HepG2 (cell line): ENCODE measurements around the gene SLC16A3. TPM values are rescaled to one million over a fixed set of nuclear protein-coding genes. Genes with fewer than 3 reads are reported as not detected.

Experiments used
- CHCHD3 ChIP-seq: sonication (generic); formaldehyde crosslinking; IDR thresholded peaks from 2 replicates; pipeline ENCODE4 v1.8.0; 2022; ENCODE audit warnings: mild to moderate bottlenecking, missing genetic modification reagents, moderate library complexity
- FOXO4 ChIP-seq: sonication (generic); formaldehyde crosslinking; conservative IDR thresholded peaks from 2 replicates; pipeline ENCODE4 v1.8.1; 2023; ENCODE audit warnings: missing genetic modification reagents
- HDAC6 ChIP-seq: fragments of 200-600 bp; sonication (generic); IDR thresholded peaks from 2 replicates; pipeline ENCODE4 v1.7.0; 2017; ENCODE audit warnings: mild to moderate bottlenecking, antibody characterized with exemption, low read length, low read depth
- HMGXB4 ChIP-seq, 2 experiments: sonication (generic) in 1 of 2; formaldehyde crosslinking in 1 of 2; IDR thresholded peaks; 2 replicates each; pipeline versions ENCODE4 v1.4.0 to v1.6.1; 2018 to 2020; ENCODE audit warnings: missing genetic modification reagents in 2 of 2, borderline replicate concordance in 1 of 2, low read depth in 1 of 2, mild to moderate bottlenecking in 1 of 2, missing biosample characterization in 1 of 2
- NFE2 ChIP-seq: sonication (generic); formaldehyde crosslinking; IDR thresholded peaks from 2 replicates; pipeline ENCODE4 v1.4.0; 2020; ENCODE audit warnings: missing genetic modification reagents
- PLRG1 ChIP-seq: fragments of 450-650 bp; conservative IDR thresholded peaks from 2 replicates; pipeline ENCODE4 v1.6.1; 2016
- RCOR2 ChIP-seq: IDR thresholded peaks from 2 replicates; pipeline ENCODE4 v1.6.1; 2016; ENCODE audit warnings: missing biosample characterization, missing genetic modification reagents
- REL ChIP-seq: sonication (generic); formaldehyde crosslinking; conservative IDR thresholded peaks from 2 replicates; pipeline ENCODE4 v1.8.0; 2022; ENCODE audit warnings: mild to moderate bottlenecking, missing genetic modification reagents, moderate library complexity
- STAT5B ChIP-seq: sonication (generic); formaldehyde crosslinking; IDR thresholded peaks from 2 replicates; pipeline ENCODE4 v1.4.0; 2020; ENCODE audit warnings: missing genetic modification reagents
- TEAD3 ChIP-seq: optimal IDR thresholded peaks from 2 replicates; pipeline ENCODE3; 2016; ENCODE audit warnings: borderline replicate concordance
- ZNF121 ChIP-seq: sonication (generic); formaldehyde crosslinking; IDR thresholded peaks from 2 replicates; pipeline ENCODE4 v1.5.0; 2020; ENCODE audit warnings: mild to moderate bottlenecking, missing genetic modification reagents
- ZNF234 ChIP-seq: sonication (generic); formaldehyde crosslinking; conservative IDR thresholded peaks from 2 replicates; pipeline ENCODE4 v1.5.1; 2020; ENCODE audit warnings: mild to moderate bottlenecking, missing genetic modification reagents
- ZNF3 ChIP-seq: IDR thresholded peaks from 2 replicates; pipeline ENCODE4 v1.7.0; 2017; ENCODE audit warnings: inconsistent platforms
- ZNF547 ChIP-seq: sonication (generic); formaldehyde crosslinking; IDR thresholded peaks from 2 replicates; pipeline ENCODE4 v1.5.1; 2020; ENCODE audit warnings: mild to moderate bottlenecking, missing genetic modification reagents
- ZNF780A ChIP-seq: sonication (generic); formaldehyde crosslinking; IDR thresholded peaks from 2 replicates; pipeline ENCODE4 v1.8.0; 2022; ENCODE audit warnings: mild to moderate bottlenecking, missing genetic modification reagents, moderate library complexity
- ZSCAN29 ChIP-seq: sonication (generic); formaldehyde crosslinking; conservative IDR thresholded peaks from 2 replicates; pipeline ENCODE4 v1.4.0; 2020; ENCODE audit warnings: mild to moderate bottlenecking, missing genetic modification reagents
- polyA plus RNA-seq, 8 experiments: library from polyadenylated mRNA; depleted of rRNA in 3 of 8; stranded (reverse) in 7 of 8; unstranded in 1 of 8; fragments of >200 nt; fragmentation: Illumina TruSeq in 4 of 8; extraction: Trizol in 4 of 8; gene quantifications; 2 replicates each; pipeline versions ENCODE4 v1.2.1 to v1.2.3, GENCODE V29; 2011 to 2016; ENCODE audit warnings: low read depth in 4 of 8, missing spikeins in 1 of 8, mixed read lengths in 1 of 8; ENCODE audit not compliant: insufficient read depth in 1 of 8
- total RNA-seq, 5 experiments: library from RNA; depleted of rRNA; stranded (reverse); fragments of >200 nt; fragmentation: Illumina TruSeq; extraction: Trizol; gene quantifications; 2 replicates each; pipeline ENCODE4 v1.2.3, GENCODE V29; 2016; ENCODE audit warnings: low read depth in 1 of 5
- TF ChIP-seq, protein P1 (sequence below): sonication (generic); formaldehyde crosslinking; IDR thresholded peaks from 2 replicates; pipeline ENCODE4 v1.4.0; 2020; ENCODE audit warnings: missing genetic modification reagents, borderline replicate concordance
- TF ChIP-seq, protein P2 (sequence below): sonication (generic); formaldehyde crosslinking; IDR thresholded peaks from 2 replicates; pipeline ENCODE4 v1.5.1; 2020; ENCODE audit warnings: missing genetic modification reagents, mild to moderate bottlenecking, borderline replicate concordance
- TF ChIP-seq, protein P3 (sequence below): sonication (generic); formaldehyde crosslinking; IDR thresholded peaks from 2 replicates; pipeline ENCODE4 v1.8.1; 2022; ENCODE audit warnings: low read depth, mild to moderate bottlenecking, missing genetic modification reagents

Gene SLC16A3
- total and polyA plus RNA-seq, 2 of the 13 experiments (the other 11 are each of a cell fraction or from before 2014, with no cell fraction given), result 242 to 349 TPM

- TF ChIP-seq, protein P1, sequence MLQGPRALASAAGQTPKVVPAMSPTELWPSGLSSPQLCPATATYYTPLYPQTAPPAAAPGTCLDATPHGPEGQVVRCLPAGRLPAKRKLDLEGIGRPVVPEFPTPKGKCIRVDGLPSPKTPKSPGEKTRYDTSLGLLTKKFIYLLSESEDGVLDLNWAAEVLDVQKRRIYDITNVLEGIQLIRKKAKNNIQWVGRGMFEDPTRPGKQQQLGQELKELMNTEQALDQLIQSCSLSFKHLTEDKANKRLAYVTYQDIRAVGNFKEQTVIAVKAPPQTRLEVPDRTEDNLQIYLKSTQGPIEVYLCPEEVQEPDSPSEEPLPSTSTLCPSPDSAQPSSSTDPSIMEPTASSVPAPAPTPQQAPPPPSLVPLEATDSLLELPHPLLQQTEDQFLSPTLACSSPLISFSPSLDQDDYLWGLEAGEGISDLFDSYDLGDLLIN (CRISPR knock-in tag), result no peak
- no peak for TF ChIP-seq FOXO4 (CRISPR knock-in tag)
- TF ChIP-seq TEAD3 (CRISPR knock-in tag), result peak; percentile 58
- 0 out of 2 replicates have a peak, but pooled peaks have one; percentile 45 for TF ChIP-seq STAT5B (CRISPR knock-in tag)
- 0 out of 2 replicates have a peak, but pooled peaks have one; percentile 23 for TF ChIP-seq ZNF3 (CRISPR knock-in tag)
- no peak for TF ChIP-seq NFE2 (CRISPR knock-in tag)
- peak; percentile 67; the same call in 1 of the 2 replicates for TF ChIP-seq RCOR2 (CRISPR knock-in tag)
- TF ChIP-seq ZNF547, result no peak
- TF ChIP-seq ZNF121, result peak; percentile 41; the same call in 1 of the 2 replicates
- TF ChIP-seq ZSCAN29, result peak; percentile 79; the same call in 1 of the 2 replicates
- no peak for TF ChIP-seq PLRG1
- TF ChIP-seq HMGXB4 (CRISPR knock-in tag; IDR thresholded peaks at IDR 0.05; ENCODE audit: borderline replicate concordance in 1 of 2, low read depth in 1 of 2), result peak; percentile 67 to 71; a peak in 3 of 4 replicates
- no peak for TF ChIP-seq ZNF780A (CRISPR knock-in tag)
- TF ChIP-seq REL (CRISPR knock-in tag), result peak; percentile 76; the same call in 1 of the 2 replicates
- TF ChIP-seq, protein P2, sequence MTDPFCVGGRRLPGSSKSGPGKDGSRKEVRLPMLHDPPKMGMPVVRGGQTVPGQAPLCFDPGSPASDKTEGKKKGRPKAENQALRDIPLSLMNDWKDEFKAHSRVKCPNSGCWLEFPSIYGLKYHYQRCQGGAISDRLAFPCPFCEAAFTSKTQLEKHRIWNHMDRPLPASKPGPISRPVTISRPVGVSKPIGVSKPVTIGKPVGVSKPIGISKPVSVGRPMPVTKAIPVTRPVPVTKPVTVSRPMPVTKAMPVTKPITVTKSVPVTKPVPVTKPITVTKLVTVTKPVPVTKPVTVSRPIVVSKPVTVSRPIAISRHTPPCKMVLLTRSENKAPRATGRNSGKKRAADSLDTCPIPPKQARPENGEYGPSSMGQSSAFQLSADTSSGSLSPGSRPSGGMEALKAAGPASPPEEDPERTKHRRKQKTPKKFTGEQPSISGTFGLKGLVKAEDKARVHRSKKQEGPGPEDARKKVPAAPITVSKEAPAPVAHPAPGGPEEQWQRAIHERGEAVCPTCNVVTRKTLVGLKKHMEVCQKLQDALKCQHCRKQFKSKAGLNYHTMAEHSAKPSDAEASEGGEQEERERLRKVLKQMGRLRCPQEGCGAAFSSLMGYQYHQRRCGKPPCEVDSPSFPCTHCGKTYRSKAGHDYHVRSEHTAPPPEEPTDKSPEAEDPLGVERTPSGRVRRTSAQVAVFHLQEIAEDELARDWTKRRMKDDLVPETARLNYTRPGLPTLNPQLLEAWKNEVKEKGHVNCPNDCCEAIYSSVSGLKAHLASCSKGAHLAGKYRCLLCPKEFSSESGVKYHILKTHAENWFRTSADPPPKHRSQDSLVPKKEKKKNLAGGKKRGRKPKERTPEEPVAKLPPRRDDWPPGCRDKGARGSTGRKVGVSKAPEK (CRISPR knock-in tag), result no peak; the same call in 1 of the 2 replicates
- no peak; the same call in 1 of the 2 replicates for TF ChIP-seq CHCHD3 (CRISPR knock-in tag)
- TF ChIP-seq, protein P3, sequence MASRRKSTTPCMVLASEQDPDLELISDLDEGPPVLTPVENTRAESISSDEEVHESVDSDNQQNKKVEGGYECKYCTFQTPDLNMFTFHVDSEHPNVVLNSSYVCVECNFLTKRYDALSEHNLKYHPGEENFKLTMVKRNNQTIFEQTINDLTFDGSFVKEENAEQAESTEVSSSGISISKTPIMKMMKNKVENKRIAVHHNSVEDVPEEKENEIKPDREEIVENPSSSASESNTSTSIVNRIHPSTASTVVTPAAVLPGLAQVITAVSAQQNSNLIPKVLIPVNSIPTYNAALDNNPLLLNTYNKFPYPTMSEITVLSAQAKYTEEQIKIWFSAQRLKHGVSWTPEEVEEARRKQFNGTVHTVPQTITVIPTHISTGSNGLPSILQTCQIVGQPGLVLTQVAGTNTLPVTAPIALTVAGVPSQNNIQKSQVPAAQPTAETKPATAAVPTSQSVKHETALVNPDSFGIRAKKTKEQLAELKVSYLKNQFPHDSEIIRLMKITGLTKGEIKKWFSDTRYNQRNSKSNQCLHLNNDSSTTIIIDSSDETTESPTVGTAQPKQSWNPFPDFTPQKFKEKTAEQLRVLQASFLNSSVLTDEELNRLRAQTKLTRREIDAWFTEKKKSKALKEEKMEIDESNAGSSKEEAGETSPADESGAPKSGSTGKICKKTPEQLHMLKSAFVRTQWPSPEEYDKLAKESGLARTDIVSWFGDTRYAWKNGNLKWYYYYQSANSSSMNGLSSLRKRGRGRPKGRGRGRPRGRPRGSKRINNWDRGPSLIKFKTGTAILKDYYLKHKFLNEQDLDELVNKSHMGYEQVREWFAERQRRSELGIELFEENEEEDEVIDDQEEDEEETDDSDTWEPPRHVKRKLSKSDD (CRISPR knock-in tag), result peak; percentile 69; the same call in 1 of the 2 replicates
- TF ChIP-seq ZNF234, result peak; percentile 96; the same call in 1 of the 2 replicates
- TF ChIP-seq HDAC6, result no peak
Measured at GRCh38 chr17:82231562-82232321, 2.9 kb downstream of the SLC16A3 start (continued).
